Stimulated activated naive CD8-positive, alpha-beta T cell treated with anti-CD3 and anti-CD28 coated beads, Interleukin-15, Interleukin-2, amounts not matched to agents 100 ng/mL and 50 ng/mL, for 24 hours (primary cell): ENCODE measurements around the gene MAD1L1.
"Not testable (repeated sequence)": the region's sequence is repeated elsewhere in the genome, so short reads cannot be mapped to it uniquely, and the experiment has no call there.

ENCODE experiments used
- H3K27ac Mint-ChIP-seq: one replicate; pipeline ENCODE4 v1.8.0; 2021; ENCODE audit warnings: mild to moderate bottlenecking, mixed read lengths
- H3K27me3 Mint-ChIP-seq: one replicate; pipeline ENCODE4 v1.8.0; 2021; ENCODE audit warnings: mixed read lengths
- H3K36me3 Mint-ChIP-seq: one replicate; pipeline ENCODE4 v1.8.0; 2021; ENCODE audit warnings: low read depth, mixed read lengths
- H3K4me1 Mint-ChIP-seq: one replicate; pipeline ENCODE4 v1.8.0; 2021; ENCODE audit warnings: low read depth, mixed read lengths
- H3K4me3 Mint-ChIP-seq: one replicate; pipeline ENCODE4 v1.8.0; 2021; ENCODE audit warnings: mild to moderate bottlenecking, mixed read lengths
- H3K9me3 Mint-ChIP-seq: one replicate; pipeline ENCODE4 v1.8.0; 2021; ENCODE audit warnings: mixed read lengths

MAD1L1 gene

DNA sequence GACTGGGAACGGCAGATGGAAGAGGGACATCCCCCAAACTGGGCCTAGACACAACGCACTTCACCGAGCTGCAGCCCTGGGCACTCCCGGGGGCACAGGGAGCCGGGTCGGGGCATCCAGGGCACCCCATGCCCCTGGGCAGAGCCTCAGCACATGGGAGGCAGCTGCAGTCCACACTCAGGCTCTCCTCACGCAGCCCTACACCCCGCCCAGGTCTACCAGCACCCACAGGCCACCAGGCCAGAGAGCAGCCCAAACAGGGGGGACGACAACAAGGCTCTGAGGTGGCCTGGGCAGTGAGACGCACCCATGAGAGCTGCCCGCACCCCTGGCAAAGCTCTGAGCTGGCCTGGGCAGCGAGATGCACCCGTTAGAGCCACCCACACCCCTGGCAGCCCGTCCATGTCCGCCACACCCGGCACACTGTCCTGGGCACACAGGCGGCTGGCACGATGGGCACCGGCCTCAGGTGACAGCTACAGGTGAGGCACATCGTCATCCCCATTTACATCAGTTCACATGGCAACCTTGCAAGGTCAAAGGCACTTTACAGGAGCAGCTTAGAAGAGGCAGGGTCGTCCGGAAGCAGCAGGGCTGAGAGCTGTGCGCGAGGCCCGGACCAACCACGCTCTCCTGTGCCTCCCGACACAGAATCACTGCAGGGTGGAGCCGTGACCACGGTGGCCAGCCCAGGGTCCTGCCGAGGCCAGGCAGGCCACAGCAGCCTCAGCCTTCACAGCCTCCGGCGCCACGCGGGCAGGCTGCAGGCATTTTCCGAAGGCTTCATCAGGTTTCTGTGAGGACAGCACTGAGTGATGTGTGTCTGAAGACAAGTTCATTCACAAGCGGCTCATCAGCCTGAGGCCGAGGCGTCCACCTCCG lies 228.6 kb downstream of the MAD1L1 start:
- H3K27ac Mint-ChIP-seq: no peak overlapping the region
- H3K9me3 Mint-ChIP-seq: no peaks in the 10 kb centered on the region
- H3K36me3 Mint-ChIP-seq: no peaks in the 10 kb centered on the region
- H3K4me3 Mint-ChIP-seq: no peak overlapping the region
- no peaks in the 10 kb centered on the region for H3K27me3 Mint-ChIP-seq
- H3K4me1 Mint-ChIP-seq: peaks cover 8% of the 10 kb centered on the region

DNA sequence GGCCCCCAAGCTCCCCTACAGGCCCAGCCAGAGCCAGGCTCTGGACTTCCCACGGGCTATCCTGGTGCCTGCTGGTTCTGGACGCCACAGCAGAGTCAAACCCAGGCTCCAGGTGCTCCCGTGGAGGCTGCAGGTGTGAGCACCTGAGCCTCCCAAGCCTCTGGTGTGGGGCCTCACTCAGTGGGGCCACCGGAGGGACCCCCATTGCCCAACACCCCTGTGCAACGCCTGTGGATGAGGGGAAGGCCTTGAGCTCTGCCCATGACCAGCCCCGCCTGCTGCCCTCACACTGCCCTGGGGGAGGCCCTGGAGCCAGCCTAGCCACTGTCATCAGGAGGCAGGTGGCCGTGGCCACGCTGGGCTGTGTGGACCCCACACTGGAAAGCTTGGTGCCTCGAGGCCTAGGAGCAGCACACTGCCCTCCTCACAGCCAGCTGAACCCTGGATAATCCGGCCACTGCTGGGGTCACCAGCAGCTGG lies 229.3 kb downstream of the MAD1L1 start:
- Mint-ChIP-seq H3K36me3 (no peaks in the 10 kb centered on the region), H3K4me1 (peaks cover 8% of the 10 kb centered on the region)

DNA sequence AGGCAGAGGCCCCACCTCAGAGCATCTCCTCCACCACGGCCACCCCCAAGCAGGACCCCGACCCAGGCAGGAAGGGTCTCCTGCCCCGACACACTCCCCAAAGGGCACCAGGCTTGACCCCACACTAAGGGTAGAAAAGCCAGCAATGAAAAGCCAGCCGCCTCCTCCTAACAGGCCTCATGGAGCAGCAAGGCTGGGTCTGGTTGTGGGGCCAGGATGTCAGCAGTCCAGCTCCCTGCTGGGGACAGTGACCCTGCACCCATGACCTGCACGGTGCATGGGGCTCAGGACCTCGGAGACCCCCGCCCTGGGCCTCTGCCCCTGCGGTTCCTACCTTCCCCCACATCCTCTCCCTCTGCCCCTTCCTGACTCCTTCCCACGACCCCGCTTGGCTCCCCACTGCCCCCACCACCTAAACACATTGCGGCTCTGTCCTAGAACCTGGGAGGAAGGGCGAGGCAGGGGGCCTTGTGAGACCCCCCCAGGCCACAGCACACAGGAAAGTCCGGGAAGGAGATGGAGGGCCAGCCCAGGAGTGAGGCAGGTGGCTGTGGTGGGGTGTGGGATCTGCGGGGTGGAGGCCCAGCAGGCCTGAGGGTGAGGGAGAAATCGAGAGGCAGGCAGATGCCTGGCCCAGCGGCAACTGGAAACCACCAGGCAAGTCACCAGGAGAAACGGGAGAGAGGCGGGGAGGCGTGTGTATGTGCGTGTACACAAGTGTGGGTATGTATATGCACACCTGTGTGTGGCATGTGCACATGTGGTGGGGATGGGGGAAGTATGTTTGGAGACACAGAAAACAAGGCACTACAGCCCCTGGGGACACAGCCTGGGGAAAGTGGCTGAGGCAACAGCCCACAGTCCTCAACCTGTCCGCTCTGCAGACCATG lies 229.9 kb downstream of the MAD1L1 start:
- H3K36me3 Mint-ChIP-seq: no peaks in the 10 kb centered on the region
- no peak overlapping the region for H3K4me3 Mint-ChIP-seq
- no peaks in the 10 kb centered on the region for H3K27me3 Mint-ChIP-seq
- no peak overlapping the region for H3K27ac Mint-ChIP-seq
- no peaks in the 10 kb centered on the region for H3K9me3 Mint-ChIP-seq
- H3K4me1 Mint-ChIP-seq: peaks cover 8% of the 10 kb centered on the region

More for the DNA sequence above, 229.3 kb downstream of the MAD1L1 start:
- Mint-ChIP-seq H3K27ac (no peak overlapping the region), H3K9me3 (no peaks in the 10 kb centered on the region), H3K4me3 (no peak overlapping the region), H3K27me3 (no peaks in the 10 kb centered on the region)

DNA sequence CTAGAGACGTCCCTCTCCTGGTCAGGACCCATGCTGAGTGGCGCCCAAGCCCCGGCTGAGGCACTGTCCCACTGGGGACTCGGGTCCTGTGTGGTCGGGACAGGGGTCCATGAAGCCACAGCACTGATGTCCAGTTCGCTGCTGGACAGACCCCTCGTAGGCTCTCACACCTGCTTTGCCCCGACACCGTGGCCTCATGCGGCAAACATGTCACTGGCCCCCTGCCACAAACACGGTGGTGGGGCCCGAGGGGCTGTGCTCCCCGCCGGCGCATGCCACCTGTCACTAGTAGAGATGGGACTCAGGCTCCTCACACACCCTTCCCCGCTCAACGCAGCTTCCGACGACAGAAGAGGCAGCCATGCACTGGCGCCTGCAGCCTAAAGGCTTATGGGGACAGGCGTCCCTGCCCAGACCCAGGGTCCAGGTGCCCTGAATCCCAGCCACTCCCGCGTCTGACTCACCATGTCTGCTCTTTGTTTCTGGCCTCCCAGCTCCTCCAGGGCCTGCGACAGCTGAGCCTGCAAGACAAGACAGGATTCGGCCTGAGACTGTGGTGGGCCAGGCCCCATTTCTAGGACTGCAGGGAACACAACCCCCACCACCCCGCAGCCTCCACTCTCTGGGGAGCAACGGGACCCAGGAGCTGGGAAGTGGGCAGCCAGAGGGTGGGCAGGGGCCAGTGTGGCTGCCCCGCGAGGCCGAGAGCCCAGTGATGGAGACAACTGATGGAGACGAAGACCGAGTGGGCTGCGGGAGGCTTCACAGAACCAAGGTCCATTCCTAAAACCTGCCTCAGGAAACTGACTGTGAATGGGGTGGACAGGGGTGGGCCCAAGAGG lies 230.9 kb downstream of the MAD1L1 start:
- Mint-ChIP-seq H3K36me3 (no peaks in the 10 kb centered on the region), H3K27ac (no peak overlapping the region), H3K27me3 (no peaks in the 10 kb centered on the region), H3K4me1 (peaks cover 8% of the 10 kb centered on the region), H3K9me3 (no peaks in the 10 kb centered on the region), H3K4me3 (no peak overlapping the region)

DNA sequence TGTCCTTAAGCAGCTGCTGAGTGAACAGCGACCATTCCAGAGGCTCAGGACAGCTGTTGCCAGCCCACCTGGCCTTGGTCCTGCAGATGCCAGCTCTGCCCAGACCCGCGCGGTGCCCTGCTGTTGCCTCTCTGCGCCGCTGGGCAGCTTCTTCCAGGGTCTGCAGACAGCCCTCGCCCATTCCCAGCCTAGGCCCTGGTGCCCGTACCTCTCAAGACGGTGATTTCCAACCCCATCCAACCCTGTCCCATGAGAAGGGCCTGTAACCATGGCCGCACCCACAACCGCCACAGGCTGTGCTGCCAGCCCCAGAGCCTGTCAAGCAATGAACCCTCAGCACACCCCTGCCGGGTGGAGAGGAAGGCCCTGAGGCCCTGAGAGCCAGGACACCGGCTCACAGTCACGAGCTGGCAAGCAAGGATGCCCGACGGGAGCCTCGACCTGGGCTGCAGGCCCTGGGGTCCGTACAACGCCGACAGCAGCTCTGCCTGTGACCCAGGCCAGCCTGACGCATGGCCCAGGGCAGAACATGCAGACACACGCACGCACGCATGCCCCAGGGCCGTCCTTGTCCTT lies 231.9 kb downstream of the MAD1L1 start:
- Mint-ChIP-seq H3K4me1 (peaks cover 3% of the 10 kb centered on the region), H3K36me3 (no peaks in the 10 kb centered on the region), H3K9me3 (no peaks in the 10 kb centered on the region), H3K27ac (no peak overlapping the region), H3K4me3 (no peak overlapping the region), H3K27me3 (no peaks in the 10 kb centered on the region)

DNA sequence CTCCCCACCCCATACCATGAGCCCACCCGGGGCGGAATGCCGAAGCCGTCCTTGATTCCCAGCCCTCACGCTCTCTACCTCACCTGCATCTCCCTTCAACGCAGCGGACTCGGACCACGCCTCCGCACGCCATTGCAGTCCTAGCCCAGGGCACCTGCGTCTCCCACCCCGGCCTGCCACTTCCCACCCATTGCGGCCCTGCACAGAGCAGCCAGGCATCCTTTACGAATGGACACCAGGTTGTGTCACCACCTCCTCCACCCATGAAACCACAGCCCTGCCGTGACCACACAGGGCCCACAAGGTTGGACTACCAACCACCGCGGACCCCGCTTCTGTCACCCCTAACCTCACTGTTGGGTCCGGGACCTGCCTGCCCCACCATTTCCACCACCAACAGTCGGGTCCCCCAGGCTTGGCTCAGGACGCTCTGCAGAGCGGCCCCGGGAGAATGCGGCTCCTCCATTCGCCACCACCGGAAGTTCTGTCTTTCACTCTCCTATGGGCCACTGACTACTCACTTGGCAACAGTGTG lies 232.5 kb downstream of the MAD1L1 start:
- Mint-ChIP-seq H3K27ac (no peak overlapping the region), H3K27me3 (no peaks in the 10 kb centered on the region), H3K36me3 (no peaks in the 10 kb centered on the region), H3K4me1 (no peaks in the 10 kb centered on the region), H3K4me3 (no peak overlapping the region), H3K9me3 (no peaks in the 10 kb centered on the region)

DNA sequence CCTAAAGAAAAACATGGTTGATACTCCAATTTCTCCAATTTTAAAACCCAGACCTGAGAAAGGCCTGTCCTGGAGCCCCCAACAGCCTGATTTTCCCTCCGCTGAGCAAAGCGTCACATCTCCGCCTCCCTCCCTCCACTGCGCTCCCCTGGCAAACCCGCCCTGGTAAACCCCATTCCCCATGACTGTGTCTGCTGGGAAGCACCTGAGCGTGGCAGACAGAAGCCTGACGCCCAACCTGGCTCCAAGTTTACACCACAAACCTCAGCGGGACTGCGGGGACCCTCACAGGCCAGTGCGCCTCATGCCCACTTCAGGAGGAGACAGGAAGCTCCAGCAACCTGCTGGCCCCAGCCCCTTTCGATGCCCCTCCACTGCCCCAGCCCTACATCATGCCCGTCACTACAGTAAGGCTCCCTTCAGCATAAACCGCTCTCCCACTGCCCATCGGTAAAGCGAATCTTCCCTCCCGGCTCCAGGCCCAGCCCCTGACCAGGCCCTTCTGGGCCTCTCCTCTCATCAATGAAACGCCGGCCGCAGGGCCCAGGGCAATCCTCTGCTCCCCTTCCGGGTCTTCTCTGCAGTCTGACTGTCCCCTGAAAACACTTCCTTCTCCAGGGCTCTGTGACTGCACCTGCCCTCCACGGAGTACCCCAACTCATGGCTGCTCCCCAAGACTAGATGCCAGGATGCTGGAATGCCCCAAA lies 233.3 kb downstream of the MAD1L1 start:
- H3K27me3 Mint-ChIP-seq: no peaks in the 10 kb centered on the region
- H3K4me3 Mint-ChIP-seq: no peak overlapping the region
- H3K4me1 Mint-ChIP-seq: no peaks in the 10 kb centered on the region
- no peak overlapping the region for H3K27ac Mint-ChIP-seq
- no peaks in the 10 kb centered on the region for H3K9me3 Mint-ChIP-seq
- no peaks in the 10 kb centered on the region for H3K36me3 Mint-ChIP-seq

DNA sequence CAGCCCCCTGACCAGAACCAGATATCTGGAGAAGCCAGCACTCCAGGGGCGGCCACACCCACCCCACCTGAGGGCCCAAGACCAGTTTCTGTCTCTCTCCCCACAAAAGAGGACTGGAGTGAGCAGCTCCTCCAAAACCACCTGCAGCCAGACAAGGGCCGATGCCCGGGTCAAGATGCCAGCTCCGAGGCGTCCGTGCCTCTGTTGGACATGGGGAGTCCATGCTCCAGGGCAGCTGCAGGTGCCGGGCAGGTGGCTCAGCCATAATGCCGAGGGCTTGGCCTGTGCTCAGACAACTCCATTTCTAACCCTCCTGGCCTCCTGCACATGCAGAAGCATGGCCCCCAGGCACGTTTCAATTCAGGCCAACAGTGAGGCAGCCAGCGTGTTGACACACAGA lies 234.6 kb downstream of the MAD1L1 start:
- Mint-ChIP-seq H3K27ac (no peak overlapping the region), H3K4me1 (peaks cover 3% of the 10 kb centered on the region), H3K9me3 (no peaks in the 10 kb centered on the region), H3K4me3 (no peak overlapping the region), H3K36me3 (no peaks in the 10 kb centered on the region), H3K27me3 (no peaks in the 10 kb centered on the region)

DNA sequence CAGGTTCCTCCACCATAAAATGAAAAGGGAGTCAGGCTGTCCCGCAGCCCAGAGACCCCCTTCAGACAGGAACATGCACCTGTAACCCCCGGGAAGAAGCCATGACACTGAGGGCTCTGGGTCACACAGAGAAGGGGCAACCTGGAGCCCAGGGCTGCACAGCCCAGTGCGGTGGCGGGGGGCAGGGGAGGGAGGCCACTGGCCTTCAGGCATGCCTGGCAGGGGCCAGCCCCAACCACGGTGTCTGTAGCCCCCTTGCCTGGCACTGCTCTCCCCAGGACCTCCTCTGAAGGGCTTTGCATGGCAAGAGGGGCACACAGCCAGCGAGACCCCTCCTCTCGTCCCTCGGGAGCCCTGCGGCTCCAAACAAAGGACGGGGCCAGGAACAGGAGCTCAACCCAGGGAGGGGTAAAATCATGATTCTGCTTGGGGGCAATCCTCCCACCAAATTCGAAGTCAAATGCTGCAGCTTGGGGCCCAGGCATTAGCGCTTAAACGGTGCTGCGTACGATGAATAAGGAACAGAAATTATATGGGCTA lies 235.1 kb downstream of the MAD1L1 start:
- Mint-ChIP-seq H3K27me3 (no peaks in the 10 kb centered on the region), H3K36me3 (no peaks in the 10 kb centered on the region), H3K4me3 (no peak overlapping the region), H3K4me1 (peaks cover 3% of the 10 kb centered on the region), H3K9me3 (no peaks in the 10 kb centered on the region), H3K27ac (no peak overlapping the region)

DNA sequence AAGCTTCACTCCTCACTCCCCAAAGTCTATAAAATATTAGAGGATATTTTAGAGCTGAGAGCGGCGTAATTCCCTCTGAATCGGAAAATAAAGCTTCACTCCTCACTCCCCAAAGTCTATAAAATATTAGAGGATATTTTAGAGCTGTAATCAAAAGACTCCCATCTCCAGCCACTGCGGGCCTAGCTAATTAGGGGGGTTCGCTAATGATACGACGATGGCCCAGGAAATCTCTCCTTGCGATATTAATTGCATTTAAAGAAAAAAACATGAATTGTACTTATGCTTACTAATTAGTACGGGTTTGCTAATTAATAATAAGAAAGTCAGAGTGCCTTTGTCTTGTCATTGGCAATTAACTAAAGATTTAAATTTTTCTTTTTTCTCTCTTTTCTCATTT lies 235.9 kb downstream of the MAD1L1 start:
- H3K4me3 Mint-ChIP-seq: no peak overlapping the region
- no peaks in the 10 kb centered on the region for H3K27me3 Mint-ChIP-seq
- H3K9me3 Mint-ChIP-seq: no peaks in the 10 kb centered on the region
- peaks cover 3% of the 10 kb centered on the region for H3K4me1 Mint-ChIP-seq
- no peak overlapping the region for H3K27ac Mint-ChIP-seq
- H3K36me3 Mint-ChIP-seq: no peaks in the 10 kb centered on the region

DNA sequence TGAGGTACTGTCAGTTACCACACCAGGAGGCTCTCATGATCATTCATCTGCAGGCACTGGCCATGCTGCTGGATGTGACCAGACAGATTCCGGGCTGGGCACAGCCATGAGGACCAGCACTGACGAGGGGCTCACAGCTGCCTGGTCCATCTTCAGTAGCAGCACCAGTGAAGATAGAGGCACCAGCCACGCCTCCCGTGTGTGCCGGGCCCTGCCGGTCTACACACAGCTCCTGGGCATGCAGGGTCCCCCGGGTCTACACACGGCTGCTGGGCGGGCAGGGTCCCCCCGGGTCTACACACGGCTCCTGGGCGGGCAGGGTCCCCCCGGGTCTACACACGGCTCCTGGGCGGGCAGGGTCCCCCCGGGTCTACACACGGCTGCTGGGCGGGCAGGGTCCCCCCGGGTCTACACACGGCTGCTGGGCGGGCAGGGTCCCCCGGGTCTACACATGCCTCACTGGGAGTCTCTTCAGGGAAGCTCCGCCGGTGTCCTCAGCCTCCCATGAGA lies 236.8 kb downstream of the MAD1L1 start:
- H3K4me3 Mint-ChIP-seq, H3K27me3 Mint-ChIP-seq, H3K27ac Mint-ChIP-seq, H3K4me1 Mint-ChIP-seq, H3K9me3 Mint-ChIP-seq, H3K36me3 Mint-ChIP-seq: not testable (repeated sequence)

DNA sequence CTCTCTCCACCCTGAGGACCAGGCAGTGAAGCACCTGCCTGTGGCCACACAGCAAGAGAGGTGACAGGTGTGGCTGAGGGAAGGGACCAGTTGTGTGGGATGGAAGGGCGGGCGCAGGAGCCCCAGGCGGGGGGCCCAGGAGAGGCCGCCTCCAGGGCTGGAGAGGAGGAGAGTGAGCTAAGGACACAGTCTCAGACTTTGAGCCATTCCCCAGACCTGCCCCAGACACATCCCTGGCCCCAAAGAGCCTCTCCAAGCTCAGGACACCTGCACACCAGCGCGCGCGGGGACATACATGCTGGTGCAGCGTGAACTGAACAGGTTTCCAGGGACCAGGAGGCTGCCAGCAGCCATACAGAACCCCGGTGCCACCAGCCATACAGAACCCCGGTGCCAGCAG lies 237.3 kb downstream of the MAD1L1 start:
- no peak overlapping the region for H3K27ac Mint-ChIP-seq
- H3K9me3 Mint-ChIP-seq: no peaks in the 10 kb centered on the region
- H3K27me3 Mint-ChIP-seq: no peaks in the 10 kb centered on the region
- H3K4me1 Mint-ChIP-seq: peaks cover 3% of the 10 kb centered on the region
- H3K4me3 Mint-ChIP-seq: no peak overlapping the region
- H3K36me3 Mint-ChIP-seq: no peaks in the 10 kb centered on the region

DNA sequence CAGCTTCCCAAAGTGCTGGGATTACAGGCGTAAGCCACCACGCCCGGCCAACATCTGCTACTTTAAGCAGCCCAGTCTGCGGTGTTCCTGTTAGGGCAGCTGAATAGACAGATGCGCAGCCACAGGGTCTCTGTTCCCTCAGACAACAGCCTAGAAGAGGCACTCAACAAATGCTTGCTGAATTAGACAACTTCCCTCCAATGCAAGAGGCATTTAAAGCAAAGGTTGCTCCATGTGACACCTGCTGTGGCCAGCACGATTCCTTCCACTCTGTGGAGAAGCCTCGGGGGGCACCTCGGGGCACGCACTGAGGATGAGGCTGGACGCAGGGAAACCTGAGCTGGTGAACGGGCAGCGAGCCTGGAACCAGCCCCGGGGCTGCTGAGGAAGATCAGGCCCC lies 237.8 kb downstream of the MAD1L1 start:
- H3K9me3 Mint-ChIP-seq: no peaks in the 10 kb centered on the region
- no peak overlapping the region for H3K27ac Mint-ChIP-seq
- H3K36me3 Mint-ChIP-seq: no peaks in the 10 kb centered on the region
- peaks cover 3% of the 10 kb centered on the region for H3K4me1 Mint-ChIP-seq
- no peak overlapping the region for H3K4me3 Mint-ChIP-seq
- H3K27me3 Mint-ChIP-seq: no peaks in the 10 kb centered on the region
